ENCODE results near the gene AMPD3.

- no peak for TF ChIP-seq POLR2AphosphoS5 (IDR thresholded peaks at IDR 0.05)
- TF ChIP-seq, protein P1, sequence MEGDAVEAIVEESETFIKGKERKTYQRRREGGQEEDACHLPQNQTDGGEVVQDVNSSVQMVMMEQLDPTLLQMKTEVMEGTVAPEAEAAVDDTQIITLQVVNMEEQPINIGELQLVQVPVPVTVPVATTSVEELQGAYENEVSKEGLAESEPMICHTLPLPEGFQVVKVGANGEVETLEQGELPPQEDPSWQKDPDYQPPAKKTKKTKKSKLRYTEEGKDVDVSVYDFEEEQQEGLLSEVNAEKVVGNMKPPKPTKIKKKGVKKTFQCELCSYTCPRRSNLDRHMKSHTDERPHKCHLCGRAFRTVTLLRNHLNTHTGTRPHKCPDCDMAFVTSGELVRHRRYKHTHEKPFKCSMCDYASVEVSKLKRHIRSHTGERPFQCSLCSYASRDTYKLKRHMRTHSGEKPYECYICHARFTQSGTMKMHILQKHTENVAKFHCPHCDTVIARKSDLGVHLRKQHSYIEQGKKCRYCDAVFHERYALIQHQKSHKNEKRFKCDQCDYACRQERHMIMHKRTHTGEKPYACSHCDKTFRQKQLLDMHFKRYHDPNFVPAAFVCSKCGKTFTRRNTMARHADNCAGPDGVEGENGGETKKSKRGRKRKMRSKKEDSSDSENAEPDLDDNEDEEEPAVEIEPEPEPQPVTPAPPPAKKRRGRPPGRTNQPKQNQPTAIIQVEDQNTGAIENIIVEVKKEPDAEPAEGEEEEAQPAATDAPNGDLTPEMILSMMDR (IDR thresholded peaks at IDR 0.05) = no peak
- no peak for TF ChIP-seq POLR2A (IDR thresholded peaks at IDR 0.05)
These were observed 65.5 kb downstream of the AMPD3 start for GRCh38 chr11:10520562-10520961.
